ENCODE results near the gene DEFB131B.
"Not testable (repeated sequence)": the region's sequence is repeated elsewhere in the genome, so short reads cannot be mapped to it uniquely, and the experiment has no call there.

- peak; percentile 76 for TF ChIP-seq CTCF (conservative IDR thresholded peaks at IDR 0.05; ENCODE audit: low read length)
- not testable (repeated sequence) for TF ChIP-seq EZH2phosphoT487 (IDR thresholded peaks at IDR 0.05; ENCODE audit: borderline replicate concordance, low read depth, low read length)
Observed at GRCh38 chr11:71863978-71864627, 14.2 kb upstream of the DEFB131B start.
